ENCODE results near the gene RXRG. TPM values are rescaled to one million over a fixed set of nuclear protein-coding genes. Genes with fewer than 3 reads are reported as not detected.

Gene RXRG
- total RNA-seq, 1 experiment from 2014 or later, result not detected

GRCh38 chr1:165376041-165376810, 68.7 kb downstream of the RXRG start:
- CTCF ChIA-PET, result interaction anchor here (0.8 to 0.9 kb wide), 2 partner anchors 9 to 246 kb away, joined by 3 to 4 read pairs; no protein-coding TSS in a partner anchor
- H3K9me3 ChIP-seq (ENCODE audit: low read length), result no peaks in the 10 kb centered on the region
- H3K36me3 ChIP-seq (ENCODE audit: low read depth, low read length), result no peaks in the 10 kb centered on the region
- H3K9me2 ChIP-seq (replicated peaks; ENCODE audit: low read length), result no peaks in the 10 kb centered on the region
- H3K9ac ChIP-seq (ENCODE audit: low read length), result peak overlapping the region; percentile 82
- peak overlapping the region; percentile 91 for H3K4me2 ChIP-seq (ENCODE audit: low read length)
- intact Hi-C loops (cut with micrococcal nuclease), result loop anchor here (10.0 kb wide), 1 partner anchor 319 kb away; the partner anchor contains the start of gene ALDH9A1
- ATAC-seq, result peak; percentile 83
- TF ChIP-seq EZH2phosphoT487 (IDR thresholded peaks at IDR 0.05; ENCODE audit: borderline replicate concordance, low read length) (no peak), CTCF (conservative IDR thresholded peaks at IDR 0.05; ENCODE audit: low read depth, low read length) (no peak), EZH2 (IDR thresholded peaks at IDR 0.05; ENCODE audit: low read length, unreplicated experiment) (no peak)
- H3K4me3 ChIP-seq (ENCODE audit: low read length), result peak overlapping the region; percentile 68
- peak overlapping the region; percentile 89 for H3K27ac ChIP-seq (ENCODE audit: low read length)
- H3K79me2 ChIP-seq (ENCODE audit: low read length), result no peaks in the 10 kb centered on the region
- H3F3A ChIP-seq (ENCODE audit: low read length, unreplicated experiment), result no peaks in the 10 kb centered on the region
- H4K20me1 ChIP-seq (ENCODE audit: low read length), result no peaks in the 10 kb centered on the region
- no peaks in the 10 kb centered on the region for H3K27me3 ChIP-seq (ENCODE audit: low read length)
- no TSS peak for BruUV-seq (replicated peaks)
- H3K4me1 ChIP-seq (ENCODE audit: insufficient read depth, low read length), result peaks cover 23% of the 10 kb centered on the region
- H2AFZ ChIP-seq (ENCODE audit: low read length), result peak overlapping the region; percentile 85
- peak; percentile 94 for DNase-seq
- POLR2A ChIA-PET (ENCODE audit: unreplicated experiment), result interaction anchor here (0.5 kb wide), 1 partner anchor 126 kb away, joined by 3 read pairs; no protein-coding TSS in a partner anchor

DNA sequence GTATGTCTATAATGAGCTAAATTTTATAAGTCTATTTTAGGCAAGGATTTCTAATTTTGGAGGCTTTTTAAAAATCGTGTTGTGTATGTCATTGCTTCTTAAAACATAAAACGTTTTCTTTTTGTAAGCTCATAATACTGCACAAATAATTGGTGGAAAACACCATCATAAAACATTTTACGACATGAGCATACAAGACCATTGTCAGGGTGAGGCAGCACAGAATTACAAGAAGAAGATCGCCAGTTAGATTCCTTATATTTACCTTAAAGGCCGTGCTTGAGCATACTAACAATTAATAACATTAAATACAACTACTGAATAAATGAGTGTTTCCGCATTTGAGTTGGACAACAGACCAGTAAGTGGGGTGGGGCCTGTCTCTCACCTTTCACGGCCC, 69.3 kb downstream of the RXRG start:
- Histone ChIP-seq H3K79me2 (ENCODE audit: low read length) (no peaks in the 10 kb centered on the region), H3K4me1 (ENCODE audit: insufficient read depth, low read length) (peaks cover 23% of the 10 kb centered on the region), H3K27me3 (ENCODE audit: low read length) (no peaks in the 10 kb centered on the region), H3K9me3 (ENCODE audit: low read length) (no peaks in the 10 kb centered on the region), H3K36me3 (ENCODE audit: low read depth, low read length) (no peaks in the 10 kb centered on the region), H2AFZ (ENCODE audit: low read length) (peak overlapping the region; percentile 85), H3K27ac (ENCODE audit: low read length) (peak overlapping the region; percentile 89), H4K20me1 (ENCODE audit: low read length) (no peaks in the 10 kb centered on the region), H3K4me2 (ENCODE audit: low read length) (peak overlapping the region; percentile 91), H3K9ac (ENCODE audit: low read length) (peak overlapping the region; percentile 82), H3F3A (ENCODE audit: low read length, unreplicated experiment) (no peaks in the 10 kb centered on the region), H3K9me2 (replicated peaks; ENCODE audit: low read length) (no peaks in the 10 kb centered on the region), H3K4me3 (ENCODE audit: low read length) (peak overlapping the region; percentile 68)
- CTCF ChIA-PET, result interaction anchor here (0.6 to 0.9 kb wide), 3 partner anchors 8 to 246 kb away, joined by 3 to 4 read pairs (median 3); no protein-coding TSS in a partner anchor
- ATAC-seq, result peak; percentile 31
- no peak for TF ChIP-seq EZH2 (IDR thresholded peaks at IDR 0.05; ENCODE audit: low read length, unreplicated experiment)
- no peak for TF ChIP-seq CTCF (conservative IDR thresholded peaks at IDR 0.05; ENCODE audit: low read depth, low read length)
- no peak for TF ChIP-seq EZH2phosphoT487 (IDR thresholded peaks at IDR 0.05; ENCODE audit: borderline replicate concordance, low read length)
- DNase-seq, result peak; percentile 39
- intact Hi-C loops (cut with micrococcal nuclease), result loop anchor here (10.0 kb wide), 1 partner anchor 319 kb away; the partner anchor contains the start of gene ALDH9A1
- POLR2A ChIA-PET (ENCODE audit: unreplicated experiment), result interaction anchor here (0.5 to 1.0 kb wide), 4 partner anchors 77 to 393 kb away, joined by 3 read pairs; partner anchors contain the start of gene TMCO1
- BruUV-seq (replicated peaks), result no TSS peak
